ENCODE results near the gene GMDS.
A peak's percentile ranks its signal among the peaks of the same experiment; 100 is the strongest.

The GMDS gene

DNA sequence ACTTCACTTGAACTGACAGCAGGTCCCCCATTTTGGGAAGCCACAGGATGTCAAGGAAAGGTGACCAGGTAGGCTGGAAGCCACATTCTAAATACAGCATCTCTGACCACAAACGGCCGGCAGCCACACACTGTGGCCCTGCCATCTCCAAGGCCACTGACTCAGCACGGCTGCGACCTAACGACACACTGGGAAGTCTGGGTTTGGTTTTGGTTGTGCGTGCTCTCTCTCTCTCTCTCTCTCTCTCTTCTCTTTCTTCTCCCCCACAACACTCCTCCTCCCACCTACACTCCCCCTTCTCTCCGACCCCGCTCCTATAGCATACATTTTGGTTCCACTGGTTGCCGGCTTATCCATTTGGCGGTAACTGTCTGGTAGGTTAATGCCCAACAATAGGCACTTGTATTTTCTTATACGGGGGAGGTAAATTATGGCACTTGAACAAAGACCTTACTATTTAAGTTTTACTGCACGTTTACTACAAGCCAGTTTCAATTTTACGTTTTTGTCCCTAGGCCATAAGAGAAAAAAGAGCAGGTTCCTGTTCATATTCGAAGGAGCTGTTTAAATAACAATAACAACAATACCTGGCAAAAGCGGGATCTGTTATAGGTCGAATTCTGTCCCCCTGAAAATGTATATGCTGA is 103.6 kb downstream of the GMDS start:
- DNase-seq = peak; percentile 51 to 89 (median 84)
- H3K4me1 ChIP-seq (ENCODE audit: control extremely low read depth in 1 of 4, control insufficient read depth in 4 of 4, insufficient read depth in 4 of 4, low read length in 3 of 4) = peaks cover 12 to 48% (median 33%) of the 10 kb centered on the region in 4 experiments
- no peaks in the 10 kb centered on the region for H3K9me3 ChIP-seq (ENCODE audit: control extremely low read depth in 1 of 5, control insufficient read depth in 4 of 5, insufficient read depth in 2 of 5, low read depth in 1 of 5, low read length in 4 of 5)
- peak overlapping the region in 5 of 7 experiments; percentile 3 to 57 (median 52) for H3K4me3 ChIP-seq (ENCODE audit: control insufficient read depth in 1 of 7, extremely low read depth in 1 of 7, insufficient read depth in 4 of 7, low read depth in 2 of 7, low read length in 6 of 7)
- POLR2A ChIA-PET = interaction anchor here (0.5 to 1.0 kb wide), 3 partner anchors 9 to 188 kb away, joined by 3 read pairs; no protein-coding TSS in a partner anchor
- 15% methylated on average over 7 of the region's 16 CpGs for WGBS (ENCODE audit: insufficient coverage)
- CTCF ChIA-PET = interaction anchor here (0.8 to 3.1 kb wide), 3 partner anchors 14 to 24 kb away, joined by 3 to 15 read pairs (median 3); no protein-coding TSS in a partner anchor
- no peaks in the 10 kb centered on the region for H3K27me3 ChIP-seq (replicated peaks in 2 of 5; ENCODE audit: control insufficient read depth in 4 of 5, insufficient read depth in 5 of 5, low read length in 4 of 5)
- H3K36me3 ChIP-seq (ENCODE audit: control insufficient read depth in 4 of 4, insufficient read depth in 4 of 4, low read length in 3 of 4) = no peaks in the 10 kb centered on the region
- H3K27ac ChIP-seq (ENCODE audit: insufficient read depth in 1 of 2, low read depth in 1 of 2, low read length in 2 of 2, poor library complexity in 1 of 2, severe bottlenecking in 2 of 2) = peak overlapping the region; percentile 8 to 63

- no peaks in the 10 kb centered on the region for H3K27me3 ChIP-seq (replicated peaks in 2 of 5; ENCODE audit: control insufficient read depth in 4 of 5, insufficient read depth in 5 of 5, low read length in 4 of 5)
- peaks cover 12 to 48% (median 33%) of the 10 kb centered on the region in 4 experiments for H3K4me1 ChIP-seq (ENCODE audit: control extremely low read depth in 1 of 4, control insufficient read depth in 4 of 4, insufficient read depth in 4 of 4, low read length in 3 of 4)
- H3K9me3 ChIP-seq (ENCODE audit: control extremely low read depth in 1 of 5, control insufficient read depth in 4 of 5, insufficient read depth in 2 of 5, low read depth in 1 of 5, low read length in 4 of 5) = no peaks in the 10 kb centered on the region
- ChIA-PET CTCF (interaction anchor here (1.0 to 3.1 kb wide), 6 partner anchors 8 to 26 kb away, joined by 3 to 15 read pairs (median 3); no protein-coding TSS in a partner anchor), POLR2A (no interaction called here)
- peak overlapping the region in 1 of 2 experiments; percentile 63 for H3K27ac ChIP-seq (ENCODE audit: insufficient read depth in 1 of 2, low read depth in 1 of 2, low read length in 2 of 2, poor library complexity in 1 of 2, severe bottlenecking in 2 of 2)
- H3K36me3 ChIP-seq (ENCODE audit: control insufficient read depth in 4 of 4, insufficient read depth in 4 of 4, low read length in 3 of 4) = no peaks in the 10 kb centered on the region
- DNase-seq = no peak
- H3K4me3 ChIP-seq (ENCODE audit: control insufficient read depth in 1 of 7, extremely low read depth in 1 of 7, insufficient read depth in 4 of 7, low read depth in 2 of 7, low read length in 6 of 7) = peak overlapping the region in 1 of 7 experiments; percentile 56
- WGBS (ENCODE audit: insufficient coverage) = 89% methylated on average over 5 of the region's 6 CpGs
Observed at GRCh38 chr6:2140438-2141128, 104.8 kb downstream of the GMDS start.

DNA sequence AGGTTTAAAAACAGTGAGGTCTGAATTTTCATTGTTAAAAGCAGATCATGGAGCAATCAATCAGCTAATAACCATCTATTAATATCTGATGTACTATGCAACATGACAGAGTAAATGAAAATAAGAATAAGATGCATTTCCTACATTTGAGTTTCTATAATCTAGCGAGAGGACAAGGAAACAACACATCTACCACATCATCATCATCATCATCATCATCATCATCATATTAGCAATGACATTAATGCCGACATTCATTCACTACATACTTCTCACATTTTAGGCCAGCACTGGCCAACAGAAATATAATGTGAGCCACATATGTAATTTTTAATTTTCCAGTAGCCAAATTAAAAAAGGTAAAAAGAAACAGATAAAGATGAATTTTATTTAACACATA is 110.0 kb downstream of the GMDS start:
- H3K36me3 ChIP-seq (ENCODE audit: control insufficient read depth in 4 of 4, insufficient read depth in 4 of 4, low read length in 3 of 4) = no peaks in the 10 kb centered on the region
- no peaks in the 10 kb centered on the region for H3K27me3 ChIP-seq (replicated peaks in 2 of 5; ENCODE audit: control insufficient read depth in 4 of 5, insufficient read depth in 5 of 5, low read length in 4 of 5)
- H3K27ac ChIP-seq (ENCODE audit: insufficient read depth in 1 of 2, low read depth in 1 of 2, low read length in 2 of 2, poor library complexity in 1 of 2, severe bottlenecking in 2 of 2) = no peak overlapping the region
- 100% methylated on average over 1 of the region's 2 CpGs for WGBS (ENCODE audit: insufficient coverage)
- ChIA-PET CTCF (interaction anchor here (1.2 kb wide), 1 partner anchor 57 kb away, joined by 3 read pairs; no protein-coding TSS in a partner anchor), POLR2A (no interaction called here)
- peaks cover 3 to 34% (median 17%) of the 10 kb centered on the region in 4 experiments for H3K4me1 ChIP-seq (ENCODE audit: control extremely low read depth in 1 of 4, control insufficient read depth in 4 of 4, insufficient read depth in 4 of 4, low read length in 3 of 4)
- H3K4me3 ChIP-seq (ENCODE audit: control insufficient read depth in 1 of 7, extremely low read depth in 1 of 7, insufficient read depth in 4 of 7, low read depth in 2 of 7, low read length in 6 of 7) = no peak overlapping the region
- DNase-seq = no peak
- no peaks in the 10 kb centered on the region for H3K9me3 ChIP-seq (ENCODE audit: control extremely low read depth in 1 of 5, control insufficient read depth in 4 of 5, insufficient read depth in 2 of 5, low read depth in 1 of 5, low read length in 4 of 5)

GRCh38 chr6:2134554-2134953 is 110.9 kb downstream of the GMDS start:
- H3K27ac ChIP-seq (ENCODE audit: insufficient read depth in 1 of 2, low read depth in 1 of 2, low read length in 2 of 2, poor library complexity in 1 of 2, severe bottlenecking in 2 of 2) = no peak overlapping the region
- H3K4me3 ChIP-seq (ENCODE audit: control insufficient read depth in 1 of 7, extremely low read depth in 1 of 7, insufficient read depth in 4 of 7, low read depth in 2 of 7, low read length in 6 of 7) = no peak overlapping the region
- H3K9me3 ChIP-seq (ENCODE audit: control extremely low read depth in 1 of 5, control insufficient read depth in 4 of 5, insufficient read depth in 2 of 5, low read depth in 1 of 5, low read length in 4 of 5) = no peaks in the 10 kb centered on the region
- ChIA-PET CTCF (interaction anchor here (1.0 to 1.8 kb wide), 8 partner anchors 10 to 538 kb away, joined by 3 to 5 read pairs (median 3); no protein-coding TSS in a partner anchor), POLR2A (no interaction called here)
- no peaks in the 10 kb centered on the region for H3K27me3 ChIP-seq (replicated peaks in 2 of 5; ENCODE audit: control insufficient read depth in 4 of 5, insufficient read depth in 5 of 5, low read length in 4 of 5)
- H3K4me1 ChIP-seq (ENCODE audit: control extremely low read depth in 1 of 4, control insufficient read depth in 4 of 4, insufficient read depth in 4 of 4, low read length in 3 of 4) = peaks cover 3 to 34% (median 13%) of the 10 kb centered on the region in 4 experiments
- no peak for DNase-seq
- no peaks in the 10 kb centered on the region for H3K36me3 ChIP-seq (ENCODE audit: control insufficient read depth in 4 of 4, insufficient read depth in 4 of 4, low read length in 3 of 4)

GRCh38 chr6:2133716-2134310 is 111.6 kb downstream of the GMDS start:
- no peak for DNase-seq
- Histone ChIP-seq H3K4me1 (ENCODE audit: control extremely low read depth in 1 of 4, control insufficient read depth in 4 of 4, insufficient read depth in 4 of 4, low read length in 3 of 4) (peaks cover 10 to 37% (median 18%) of the 10 kb centered on the region in 4 experiments), H3K27me3 (replicated peaks in 2 of 5; ENCODE audit: control insufficient read depth in 4 of 5, insufficient read depth in 5 of 5, low read length in 4 of 5) (no peaks in the 10 kb centered on the region), H3K4me3 (ENCODE audit: control insufficient read depth in 1 of 7, extremely low read depth in 1 of 7, insufficient read depth in 4 of 7, low read depth in 2 of 7, low read length in 6 of 7) (no peak overlapping the region), H3K36me3 (ENCODE audit: control insufficient read depth in 4 of 4, insufficient read depth in 4 of 4, low read length in 3 of 4) (no peaks in the 10 kb centered on the region), H3K27ac (ENCODE audit: insufficient read depth in 1 of 2, low read depth in 1 of 2, low read length in 2 of 2, poor library complexity in 1 of 2, severe bottlenecking in 2 of 2) (no peak overlapping the region), H3K9me3 (ENCODE audit: control extremely low read depth in 1 of 5, control insufficient read depth in 4 of 5, insufficient read depth in 2 of 5, low read depth in 1 of 5, low read length in 4 of 5) (no peaks in the 10 kb centered on the region)
- 100% methylated on average over 3 of the region's 7 CpGs for WGBS (ENCODE audit: insufficient coverage)
- ChIA-PET CTCF (interaction anchor here (1.0 to 1.8 kb wide), 7 partner anchors 9 to 537 kb away, joined by 3 to 5 read pairs (median 3); no protein-coding TSS in a partner anchor), POLR2A (interaction anchor here (1.0 kb wide), 1 partner anchor 9 kb away, joined by 3 read pairs; no protein-coding TSS in a partner anchor)

GRCh38 chr6:2132916-2133315 is 112.5 kb downstream of the GMDS start:
- no peak for DNase-seq
- Histone ChIP-seq H3K9me3 (ENCODE audit: control extremely low read depth in 1 of 5, control insufficient read depth in 4 of 5, insufficient read depth in 2 of 5, low read depth in 1 of 5, low read length in 4 of 5) (no peaks in the 10 kb centered on the region), H3K4me1 (ENCODE audit: control extremely low read depth in 1 of 4, control insufficient read depth in 4 of 4, insufficient read depth in 4 of 4, low read length in 3 of 4) (peaks cover 16 to 46% (median 27%) of the 10 kb centered on the region in 4 experiments), H3K27ac (ENCODE audit: insufficient read depth in 1 of 2, low read depth in 1 of 2, low read length in 2 of 2, poor library complexity in 1 of 2, severe bottlenecking in 2 of 2) (no peak overlapping the region), H3K4me3 (ENCODE audit: control insufficient read depth in 1 of 7, extremely low read depth in 1 of 7, insufficient read depth in 4 of 7, low read depth in 2 of 7, low read length in 6 of 7) (no peak overlapping the region), H3K36me3 (ENCODE audit: control insufficient read depth in 4 of 4, insufficient read depth in 4 of 4, low read length in 3 of 4) (no peaks in the 10 kb centered on the region), H3K27me3 (replicated peaks in 2 of 5; ENCODE audit: control insufficient read depth in 4 of 5, insufficient read depth in 5 of 5, low read length in 4 of 5) (no peaks in the 10 kb centered on the region)
- WGBS (ENCODE audit: insufficient coverage) = 67% methylated on average over 1 of the region's 1 CpG
- CTCF ChIA-PET = interaction anchor here (0.8 to 1.3 kb wide), 3 partner anchors 8 to 64 kb away, joined by 3 read pairs; no protein-coding TSS in a partner anchor
- POLR2A ChIA-PET = no interaction called here

Data from common myeloid progenitor, CD34-positive (primary cell).